NCI-H1105 (cell line): ENCODE data around the gene PDGFC.

Source experiments
- DNase-seq: peaks from one replicate; lab custom pipeline; 2025; lab: John Stamatoyannopoulos, UW

PDGFC gene

GRCh38 chr4:156974264-156974663 is 2.7 kb upstream of the PDGFC start:
- DNase-seq: no peak

GRCh38 chr4:156972379-156973015 is 898 bp upstream of the PDGFC start:
- no peak for DNase-seq

- DNase-seq: no peak
These were observed 379 bp downstream of the PDGFC start for GRCh38 chr4:156971165-156971675.

GRCh38 chr4:156970501-156971164 is 966 bp downstream of the PDGFC start:
- peak; percentile 24 for DNase-seq

GRCh38 chr4:156969911-156970310 is 1.7 kb downstream of the PDGFC start:
- no peak for DNase-seq

GRCh38 chr4:156969101-156969500 is 2.5 kb downstream of the PDGFC start:
- no peak for DNase-seq

- DNase-seq: peak; percentile 28
These were observed 3.1 kb downstream of the PDGFC start for GRCh38 chr4:156968479-156968984.

GRCh38 chr4:156966836-156967235 is 4.8 kb downstream of the PDGFC start:
- DNase-seq: no peak

GRCh38 chr4:156963419-156963818 is 8.2 kb downstream of the PDGFC start:
- DNase-seq: no peak

GRCh38 chr4:156962528-156962974 is 9.0 kb downstream of the PDGFC start:
- no peak for DNase-seq

- no peak for DNase-seq
These were observed 9.6 kb downstream of the PDGFC start for GRCh38 chr4:156962058-156962358.

- peak; percentile 2 for DNase-seq
These were observed 10.2 kb downstream of the PDGFC start for GRCh38 chr4:156961196-156962057.

GRCh38 chr4:156959298-156959702 is 12.3 kb downstream of the PDGFC start:
- DNase-seq: no peak

- DNase-seq: no peak
These were observed 13.1 kb downstream of the PDGFC start for GRCh38 chr4:156958276-156959074.

- DNase-seq: no peak
These were observed 14.0 kb downstream of the PDGFC start for GRCh38 chr4:156957556-156957955.

- DNase-seq: no peak
These were observed 14.7 kb downstream of the PDGFC start for GRCh38 chr4:156956826-156957368.

GRCh38 chr4:156956359-156956758 is 15.2 kb downstream of the PDGFC start:
- DNase-seq: no peak

- DNase-seq: no peak
These were observed 17.0 kb downstream of the PDGFC start for GRCh38 chr4:156954587-156954986.

- DNase-seq: no peak
These were observed 17.6 kb downstream of the PDGFC start for GRCh38 chr4:156953951-156954350.

GRCh38 chr4:156953001-156953400 is 18.6 kb downstream of the PDGFC start:
- DNase-seq: no peak

- no peak for DNase-seq
These were observed 19.4 kb downstream of the PDGFC start for GRCh38 chr4:156952078-156952759.
